BJ (cell line): ENCODE results near the gene UNC5A. TPM values are rescaled to one million over a fixed set of nuclear protein-coding genes. Genes with fewer than 3 reads are reported as not detected.

Experiments
- CTCF ChIA-PET: fragments of 350-600 bp; formaldehyde crosslinking; extraction: SDS; loops from one replicate; lab custom pipeline; 2021; ENCODE audit warnings: antibody characterized with exemption, inconsistent platforms; lab: Yijun Ruan, JAX
- POLR2A ChIA-PET: fragments of 300-600 bp; sonication (Branson Sonifier 250); formaldehyde crosslinking; extraction: SDS; loops from one replicate; lab custom pipeline; 2021; ENCODE audit warnings: antibody characterized with exemption; lab: Charles Lee
- DNase-seq: peaks from one replicate; pipeline ENCODE4 v3.0.0-alpha.2; 2011; ENCODE audit warnings: low read depth
- H3K27me3 ChIP-seq: 2 replicates; pipeline ENCODE4 v1.6.0; 2011; ENCODE audit warnings: low read length; ENCODE audit not compliant: control insufficient read depth, insufficient read depth
- H3K36me3 ChIP-seq: 2 replicates; pipeline ENCODE4 v1.5.1; 2011; ENCODE audit warnings: low read length; ENCODE audit not compliant: control insufficient read depth, insufficient read depth
- H3K4me3 ChIP-seq: 2 replicates; pipeline ENCODE4 v1.5.1; 2011; ENCODE audit warnings: low read depth, mild to moderate bottlenecking, control low read depth, low read length
- CTCF ChIP-seq: IDR thresholded peaks from 2 replicates; pipeline ENCODE4 v1.5.1; 2011; ENCODE audit warnings: low read depth, mild to moderate bottlenecking, control low read depth, inconsistent platforms, low read length, moderate library complexity; ENCODE audit not compliant: insufficient read depth
- polyA plus RNA-seq: library from polyadenylated mRNA; depleted of rRNA; stranded (reverse); fragments of >200 nt; gene quantifications from 2 replicates; pipeline ENCODE4 v1.2.3, GENCODE V29; 2011

UNC5A gene
- polyA plus RNA-seq, 1 experiment: not detected

DNA sequence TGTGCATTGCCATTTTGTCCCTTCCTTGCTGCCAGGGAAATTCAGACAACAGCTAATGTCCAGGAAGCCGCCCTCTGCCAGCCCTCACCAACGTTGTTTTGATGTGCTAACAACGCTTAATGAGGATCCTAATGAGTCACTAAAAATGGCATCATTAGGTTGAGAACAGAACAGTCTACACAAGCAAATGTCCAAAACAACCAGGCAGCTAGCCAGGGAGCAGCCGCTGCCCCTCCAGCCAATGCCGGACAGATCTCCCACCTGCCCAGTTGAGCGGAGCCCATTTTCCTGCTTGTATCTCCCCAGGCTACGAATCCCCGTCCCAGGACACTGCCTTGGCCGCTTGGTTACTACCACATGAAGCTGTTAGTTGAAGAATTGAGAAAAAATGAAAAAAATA lies 40.4 kb upstream of the UNC5A start:
- H3K4me3 ChIP-seq: no peak overlapping the region
- TF ChIP-seq CTCF: no peak

DNA sequence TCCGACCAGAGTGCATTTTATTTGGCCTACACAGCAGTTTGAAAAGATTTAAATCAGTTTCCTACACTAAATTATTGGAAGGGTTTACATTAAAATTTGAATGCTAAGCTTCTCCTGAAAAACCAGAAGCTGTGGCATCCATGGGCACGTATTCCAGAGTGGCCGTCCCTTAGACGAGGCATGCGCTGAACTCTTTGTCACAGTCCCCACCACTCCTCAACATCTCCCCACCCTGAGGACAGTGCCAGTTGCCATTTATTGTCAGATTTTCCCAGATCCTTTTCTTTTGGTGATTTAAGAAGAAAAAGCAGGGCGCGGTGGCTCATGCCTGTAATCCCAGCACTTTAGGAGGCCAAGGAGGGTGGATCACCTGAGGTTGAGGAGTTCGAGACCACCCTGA lies 39.9 kb upstream of the UNC5A start:
- H3K36me3 ChIP-seq: no peaks in the 10 kb centered on the region
- TF ChIP-seq CTCF: no peak
- no peak overlapping the region for H3K4me3 ChIP-seq
- H3K27me3 ChIP-seq: peaks cover 8% of the 10 kb centered on the region
- CTCF ChIA-PET: no interaction called here
- no peak for DNase-seq
- POLR2A ChIA-PET: no interaction called here

More for the DNA sequence above, 40.4 kb upstream of the UNC5A start:
- Histone ChIP-seq H3K27me3 (peaks cover 7% of the 10 kb centered on the region), H3K36me3 (no peaks in the 10 kb centered on the region)
- ChIA-PET POLR2A (no interaction called here), CTCF (no interaction called here)
- no peak for DNase-seq

DNA sequence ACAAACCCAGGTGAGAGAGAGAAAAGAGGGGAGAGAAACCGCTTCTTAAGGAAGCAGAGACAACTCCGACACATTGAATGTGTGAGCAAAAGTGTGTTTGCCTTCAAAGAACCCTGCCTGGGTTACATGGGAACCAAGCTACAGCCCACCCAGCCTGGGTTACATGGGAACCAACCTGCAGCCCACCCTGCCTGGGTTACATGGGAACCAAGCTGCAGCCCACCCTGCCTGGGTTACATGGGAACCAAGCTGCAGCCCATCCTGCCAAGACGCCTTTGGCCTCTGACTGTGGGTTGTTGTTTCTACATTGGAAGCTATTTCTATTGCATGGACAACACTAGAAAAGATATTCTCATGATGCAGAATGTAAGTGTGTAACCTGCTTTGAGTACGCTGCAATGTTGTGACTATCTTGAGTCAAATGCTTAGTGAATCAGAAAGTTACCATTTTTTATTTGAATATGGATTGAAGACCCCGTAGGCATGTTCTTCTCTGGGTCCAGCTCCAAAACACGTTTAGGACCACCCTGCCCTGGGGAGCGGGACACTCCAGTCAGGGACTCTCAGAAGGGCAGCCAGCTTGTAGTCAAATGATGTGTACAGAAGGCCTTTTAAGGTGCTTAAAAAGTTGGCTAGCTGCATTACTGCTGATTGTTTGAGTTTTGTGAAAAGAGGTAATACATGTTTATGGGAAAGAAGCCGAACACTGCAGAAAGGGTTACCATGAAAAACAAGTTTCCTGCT lies 39.1 kb upstream of the UNC5A start:
- Histone ChIP-seq H3K27me3 (peaks cover 8% of the 10 kb centered on the region), H3K36me3 (no peaks in the 10 kb centered on the region), H3K4me3 (no peak overlapping the region)
- POLR2A ChIA-PET: no interaction called here
- no peak for TF ChIP-seq CTCF
- CTCF ChIA-PET: no interaction called here
- no peak for DNase-seq

- ChIA-PET CTCF (no interaction called here), POLR2A (no interaction called here)
- Histone ChIP-seq H3K4me3 (no peak overlapping the region), H3K36me3 (no peaks in the 10 kb centered on the region), H3K27me3 (peaks cover 8% of the 10 kb centered on the region)
- TF ChIP-seq CTCF: no peak
- DNase-seq: no peak
Measured at GRCh38 chr5:176772271-176773210, 37.8 kb upstream of the UNC5A start.

DNA sequence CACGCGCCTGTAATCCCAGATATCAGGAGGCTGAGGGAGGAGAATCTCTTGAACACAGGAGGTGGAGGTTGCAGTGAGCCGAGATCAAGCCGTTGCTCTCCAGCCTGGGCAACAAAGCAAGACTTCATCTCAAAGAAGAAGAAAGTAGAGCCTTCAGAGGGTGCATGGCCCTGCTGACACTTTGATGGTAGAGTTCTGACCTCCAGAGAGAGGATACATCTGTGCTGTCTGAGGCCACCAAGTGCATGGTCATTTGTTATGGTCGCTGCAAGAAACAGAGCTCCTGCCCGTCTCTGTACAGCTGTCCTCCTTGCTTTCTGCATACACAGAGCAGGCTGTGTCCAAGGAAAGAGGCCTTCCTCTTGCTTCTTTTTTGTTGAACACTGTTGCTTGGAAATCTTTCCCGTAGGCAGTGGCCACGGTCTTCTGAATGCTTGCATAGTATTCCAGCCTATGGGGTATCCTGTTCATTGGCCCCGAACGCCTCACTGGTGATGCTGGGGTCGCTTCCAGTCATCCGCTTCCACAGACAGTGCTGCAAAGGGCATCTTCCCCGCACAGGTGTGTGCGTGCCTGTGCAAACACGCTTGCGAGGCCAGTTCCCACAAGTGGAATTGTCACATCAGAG lies 36.8 kb upstream of the UNC5A start:
- ChIA-PET POLR2A (no interaction called here), CTCF (no interaction called here)
- TF ChIP-seq CTCF: no peak
- Histone ChIP-seq H3K36me3 (no peaks in the 10 kb centered on the region), H3K27me3 (peaks cover 11% of the 10 kb centered on the region), H3K4me3 (no peak overlapping the region)
- DNase-seq: no peak
